ENCODE results near the gene RIN1.

The RIN1 gene

DNA sequence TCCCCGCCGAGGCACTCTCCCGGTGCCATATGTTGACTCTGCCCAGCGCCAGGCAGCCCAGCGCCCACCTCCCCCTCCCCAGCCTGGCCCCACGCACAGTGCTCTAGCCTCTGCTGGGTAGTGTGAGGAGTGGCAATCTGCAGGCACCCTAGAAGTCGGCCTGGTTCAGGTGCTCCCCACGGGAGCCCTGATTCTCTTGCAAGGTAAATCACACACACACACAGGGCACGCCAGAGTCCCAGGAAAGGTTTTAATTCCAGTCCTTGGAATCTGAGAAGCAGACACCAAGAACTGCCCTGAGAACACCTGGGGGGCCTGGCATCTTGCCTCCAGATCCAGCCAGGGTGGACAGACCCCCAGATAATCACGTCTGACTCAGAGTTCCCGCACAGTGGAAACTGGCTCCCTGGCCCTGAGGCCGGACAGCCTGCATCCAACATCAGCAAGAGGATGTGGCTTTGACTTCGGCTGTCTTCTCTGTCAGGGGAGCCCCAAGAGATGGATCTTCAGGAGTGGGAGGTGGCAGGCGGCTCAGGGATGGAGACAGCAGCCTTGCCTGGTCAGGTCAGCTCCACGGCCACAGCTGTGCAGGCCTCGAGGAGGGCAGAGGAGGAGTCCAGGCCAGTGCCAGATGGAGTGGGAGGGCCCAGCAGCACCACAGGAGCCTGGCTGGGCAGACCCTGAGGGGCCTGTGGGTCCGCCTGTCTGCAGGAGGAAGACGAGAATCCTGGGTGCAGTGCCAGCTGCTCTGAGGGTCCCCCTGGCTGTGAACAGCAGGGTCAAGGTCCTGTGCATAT lies 1.1 kb upstream of the RIN1 start:
- FAIRE-seq (no peak), DNase-seq (ENCODE audit: insufficient read length, low spot score) (no peak)

DNA sequence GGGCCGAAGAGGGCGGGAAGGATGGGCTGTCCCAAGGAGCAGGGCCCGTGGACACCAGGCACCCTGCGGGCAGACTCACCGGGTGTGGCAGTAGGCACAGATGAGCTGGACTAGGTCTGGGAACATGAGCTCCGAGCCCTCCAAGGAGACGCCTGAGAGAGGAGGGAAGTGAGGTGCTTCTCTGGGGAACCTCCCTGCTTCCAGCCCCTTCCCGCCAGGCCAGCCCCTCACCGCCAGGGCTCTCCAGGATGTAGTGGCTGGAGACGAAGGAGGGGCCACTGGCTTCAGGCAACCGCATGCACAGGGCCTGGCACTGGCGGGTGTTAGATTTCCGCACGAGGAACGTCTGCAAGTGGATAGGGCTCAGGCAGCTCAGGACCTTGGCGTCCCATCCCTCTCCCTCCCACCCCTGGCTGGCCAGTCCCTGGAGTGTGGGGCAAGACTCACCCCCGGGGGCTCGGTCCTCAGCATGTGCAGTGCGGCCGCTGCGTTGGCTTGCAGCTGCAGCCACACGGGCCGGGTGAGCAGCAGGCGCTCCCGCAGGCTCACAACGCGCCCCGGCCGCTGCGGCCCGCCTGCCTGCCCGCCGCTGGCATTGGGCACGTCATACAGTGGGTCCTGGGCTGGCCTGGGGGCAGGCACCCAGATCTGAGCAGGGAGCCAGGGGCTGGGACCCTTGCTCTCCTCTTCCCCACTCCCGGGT lies 552 bp downstream of the RIN1 start:
- FAIRE-seq, result no peak
- DNase-seq (ENCODE audit: insufficient read length, low spot score), result no peak

DNA sequence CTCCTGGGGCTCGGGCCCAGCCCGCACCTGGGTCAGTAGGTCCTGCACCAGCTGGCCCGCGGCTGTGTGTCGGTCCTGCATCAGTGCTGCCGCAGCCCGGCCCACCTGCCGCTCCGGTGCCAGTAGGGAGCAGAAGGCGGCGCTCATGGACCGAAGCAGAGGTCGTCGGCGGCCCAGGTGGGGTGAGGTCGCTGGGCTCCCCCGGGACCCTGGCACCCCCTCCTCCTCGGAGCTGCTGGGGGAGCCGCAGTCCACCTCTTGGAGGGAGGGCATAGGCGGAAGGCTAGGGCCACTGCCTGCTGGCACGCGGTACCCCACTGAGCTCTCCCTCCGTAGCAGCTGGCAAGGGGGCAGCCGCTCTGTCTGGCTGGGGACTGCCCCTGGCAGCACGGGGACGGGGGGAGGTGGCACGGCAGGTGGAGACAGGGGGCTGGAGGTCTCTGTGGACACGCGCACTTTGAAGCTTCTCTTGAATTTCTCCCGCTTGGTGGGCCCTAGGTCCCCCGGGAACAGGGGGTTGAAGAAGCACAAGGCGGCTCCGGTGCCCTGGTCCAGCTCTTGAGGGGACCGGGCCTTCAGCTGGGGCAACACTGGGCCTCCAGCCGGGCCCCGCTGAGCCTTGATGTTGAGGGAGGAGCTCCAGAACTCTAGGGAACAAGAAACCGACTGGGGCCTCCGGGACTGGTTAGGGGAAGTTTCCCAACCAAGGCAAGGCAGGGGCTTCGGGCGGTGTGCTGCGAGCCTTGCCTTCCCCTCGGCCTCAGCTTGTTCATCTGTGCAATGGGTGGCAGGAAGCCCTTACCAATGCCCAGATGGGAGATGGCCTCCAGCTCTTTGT lies 1.4 kb downstream of the RIN1 start:
- FAIRE-seq (no peak), DNase-seq (ENCODE audit: insufficient read length, low spot score) (no peak)

DNA sequence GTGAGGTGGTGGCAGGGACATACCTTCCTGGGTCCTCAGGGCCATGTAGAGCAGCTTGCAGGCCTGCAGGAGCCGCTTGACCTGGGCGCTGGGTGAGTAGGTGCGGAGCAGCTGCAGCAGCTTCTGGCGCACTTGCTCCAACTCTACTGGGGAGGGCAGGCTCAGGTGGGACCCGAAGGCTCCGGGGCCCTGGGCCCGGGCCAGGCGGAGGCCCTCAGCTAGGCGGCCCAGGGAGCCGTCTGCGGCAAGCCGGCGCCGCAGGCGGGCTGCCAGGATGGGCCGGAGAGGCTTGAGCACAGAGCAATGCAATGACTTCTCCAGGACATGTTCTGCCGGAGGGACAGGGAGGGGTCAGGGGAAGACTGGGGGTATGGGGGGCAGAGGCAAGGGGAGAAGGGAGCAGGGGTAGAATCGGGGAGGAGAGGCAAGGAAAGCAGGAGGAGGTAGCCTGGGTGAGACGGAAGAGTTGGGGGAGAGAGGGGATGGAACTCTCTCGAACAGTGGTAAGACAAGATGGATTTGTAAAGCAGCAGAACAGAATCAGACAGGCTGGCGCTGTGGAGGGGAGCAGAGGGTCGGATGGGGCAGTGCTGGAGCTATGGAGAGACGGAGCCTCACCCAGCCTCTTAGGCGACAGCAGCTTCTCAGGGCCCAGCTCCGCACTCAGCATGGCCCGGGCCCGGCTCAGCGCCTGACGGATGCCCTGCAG lies 2.2 kb downstream of the RIN1 start:
- FAIRE-seq (no peak), DNase-seq (ENCODE audit: insufficient read length, low spot score) (no peak)

DNA sequence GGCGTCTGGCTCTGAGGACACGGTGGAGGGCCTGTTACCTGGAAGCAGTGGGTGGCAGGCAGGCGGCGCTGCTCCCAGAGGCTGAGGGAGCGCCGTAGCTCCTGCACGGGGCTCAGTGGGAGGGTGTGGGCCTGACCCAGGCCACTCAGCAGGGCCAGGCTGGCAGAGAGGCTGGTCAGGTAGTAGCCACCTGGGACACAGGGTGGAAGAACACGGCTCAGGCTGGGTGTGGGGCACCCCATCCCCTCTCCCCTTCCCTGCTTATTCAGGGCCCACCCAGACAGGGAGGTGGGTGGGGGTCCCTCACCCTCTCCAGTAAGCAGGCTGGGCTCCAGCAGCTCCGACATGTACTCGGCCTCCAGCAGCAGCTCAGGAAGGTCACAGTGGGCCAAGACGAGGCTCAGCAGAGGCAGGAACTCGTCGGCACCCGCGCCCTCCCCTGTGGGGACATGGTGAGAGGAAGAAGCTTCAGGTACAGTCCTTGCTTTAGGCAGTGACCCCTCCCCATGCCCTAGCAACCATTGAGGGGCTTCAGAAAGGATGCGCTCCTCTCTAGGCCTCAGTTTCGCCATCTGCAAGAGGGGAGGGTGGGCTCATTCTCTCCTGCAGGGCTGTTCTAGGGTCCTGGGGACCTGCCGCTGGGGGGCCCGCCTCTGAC lies 2.9 kb downstream of the RIN1 start:
- no peak for FAIRE-seq
- DNase-seq (ENCODE audit: insufficient read length, low spot score), result no peak

DNA sequence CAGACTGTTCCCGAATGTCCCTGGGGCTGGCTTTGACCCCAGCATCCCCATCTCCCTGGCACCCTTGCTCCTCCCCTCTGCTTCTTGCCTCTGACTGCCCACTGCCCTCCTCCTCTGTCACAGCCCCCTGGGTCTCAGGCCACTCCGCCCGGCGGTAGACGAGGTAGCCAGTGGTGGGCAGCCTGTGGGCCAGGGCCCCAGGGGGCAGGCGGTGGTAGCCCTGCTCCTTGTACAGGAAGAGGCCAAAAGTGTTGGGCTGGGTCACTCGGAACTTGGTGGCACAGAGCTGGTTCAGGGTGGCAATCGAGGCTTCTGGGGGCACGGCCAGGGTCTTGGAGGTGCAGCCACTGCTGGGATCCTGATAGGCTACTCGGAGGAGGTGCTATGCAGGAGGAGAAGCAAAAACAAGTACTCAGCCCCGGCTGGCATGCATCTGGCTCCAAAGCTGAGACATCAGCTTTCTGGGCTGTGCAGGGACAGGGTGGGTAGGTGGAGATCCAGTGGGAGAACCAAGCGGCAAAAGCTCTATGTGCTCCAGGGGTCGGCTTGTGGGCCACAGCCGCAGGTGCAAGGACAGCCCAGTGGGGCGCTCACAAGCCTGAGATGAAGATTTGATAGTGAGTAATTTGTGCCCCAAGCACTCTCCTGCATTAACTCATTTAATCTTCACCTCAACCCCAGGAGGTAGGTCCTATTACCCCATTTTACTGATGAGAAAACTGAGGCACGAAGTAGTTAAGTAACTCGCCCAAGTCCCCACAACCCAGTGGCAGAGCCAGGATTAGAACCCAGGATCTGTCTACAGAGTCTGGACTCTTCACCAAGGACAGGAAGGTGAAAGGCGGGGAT lies 3.6 kb downstream of the RIN1 start:
- FAIRE-seq (no peak), DNase-seq (ENCODE audit: insufficient read length, low spot score) (no peak)

DNA sequence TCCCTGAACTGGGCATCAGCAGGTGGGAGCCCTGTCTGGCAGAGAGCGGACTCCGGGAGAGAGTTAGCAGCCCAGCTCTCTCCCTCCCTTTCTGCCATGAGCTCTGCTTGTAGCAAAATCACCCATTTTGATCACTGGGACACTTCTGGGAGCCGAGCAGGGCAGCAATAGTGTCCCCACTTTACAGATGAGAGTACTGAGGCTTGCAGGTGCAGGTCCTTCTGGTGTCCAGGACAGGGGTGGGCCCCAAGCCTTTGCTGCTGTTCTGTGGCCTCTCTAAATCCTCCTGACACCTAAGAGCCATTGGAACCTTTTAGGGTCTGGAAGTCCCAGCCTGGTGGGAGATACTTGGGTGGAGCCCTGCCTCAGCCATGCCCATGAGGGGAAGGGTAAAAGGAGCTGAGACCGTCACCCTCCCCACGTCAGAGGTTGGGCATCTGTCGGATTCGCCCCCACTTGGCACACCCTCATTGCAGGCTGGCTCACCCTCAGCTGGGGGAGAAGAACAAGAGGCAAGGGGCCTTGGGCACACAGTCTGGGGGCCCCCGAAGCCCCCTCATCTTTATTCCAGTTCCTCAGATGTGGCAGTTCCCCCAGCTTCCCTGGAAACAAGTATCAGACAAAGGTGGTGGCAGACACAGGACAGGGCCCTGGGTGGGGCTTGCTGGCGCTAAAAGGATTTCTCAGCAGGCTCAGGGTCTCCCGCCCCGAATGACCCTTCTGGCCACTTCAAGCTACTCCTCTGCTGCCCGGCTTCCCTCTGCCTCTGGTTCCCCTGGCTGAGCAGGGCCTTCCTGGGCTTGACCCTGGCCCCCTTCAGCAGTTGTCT lies 4.5 kb downstream of the RIN1 start:
- FAIRE-seq, result no peak
- no peak for DNase-seq (ENCODE audit: insufficient read length, low spot score)

DNA sequence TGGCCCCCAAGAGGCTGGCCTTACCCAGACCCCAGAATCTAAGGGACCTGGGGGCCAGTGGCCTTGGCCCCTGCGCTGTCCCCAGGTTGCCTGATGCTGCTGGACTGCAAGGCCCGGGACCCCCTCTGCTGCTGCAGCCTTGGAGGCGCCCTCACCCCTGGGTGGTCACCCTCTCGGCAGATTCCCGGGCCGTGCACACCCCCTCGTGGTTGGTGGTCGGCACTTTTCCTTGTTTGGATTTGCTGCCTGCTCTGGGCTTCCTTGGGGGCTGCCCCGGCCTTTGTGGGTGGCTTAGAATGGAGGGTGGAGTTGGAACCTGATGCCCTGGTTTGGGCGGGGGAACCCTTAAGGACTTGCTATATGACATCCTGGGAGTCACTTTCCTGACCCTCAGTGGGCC lies 5.3 kb downstream of the RIN1 start:
- FAIRE-seq, result no peak
- no peak for DNase-seq (ENCODE audit: insufficient read length, low spot score)

DNA sequence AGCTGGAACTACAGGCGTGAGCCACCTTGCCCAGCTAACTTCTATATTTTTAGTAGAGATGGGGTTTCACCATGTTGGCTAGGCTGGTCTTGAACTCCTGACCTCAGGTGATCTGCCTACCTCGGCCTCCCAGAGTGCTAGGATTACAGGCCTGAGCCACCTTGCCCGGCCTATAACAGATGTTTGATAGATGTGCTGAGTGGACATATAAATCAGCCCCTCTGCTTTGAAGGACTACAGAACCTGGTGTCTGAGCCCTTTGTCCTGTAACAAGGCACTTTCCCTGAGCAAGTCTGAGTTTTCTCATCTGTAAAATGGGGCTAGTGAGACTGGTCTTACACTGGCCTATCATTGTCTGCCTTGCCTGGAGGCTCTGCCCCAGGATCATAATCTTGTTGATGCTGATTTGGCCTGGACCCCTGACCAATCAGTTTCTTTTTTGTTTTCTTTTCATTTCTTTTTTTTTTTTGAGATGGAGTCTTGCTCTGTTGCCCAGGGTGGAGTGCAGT lies 7.0 kb downstream of the RIN1 start:
- FAIRE-seq (no peak), DNase-seq (ENCODE audit: insufficient read length, low spot score) (no peak)

DNA sequence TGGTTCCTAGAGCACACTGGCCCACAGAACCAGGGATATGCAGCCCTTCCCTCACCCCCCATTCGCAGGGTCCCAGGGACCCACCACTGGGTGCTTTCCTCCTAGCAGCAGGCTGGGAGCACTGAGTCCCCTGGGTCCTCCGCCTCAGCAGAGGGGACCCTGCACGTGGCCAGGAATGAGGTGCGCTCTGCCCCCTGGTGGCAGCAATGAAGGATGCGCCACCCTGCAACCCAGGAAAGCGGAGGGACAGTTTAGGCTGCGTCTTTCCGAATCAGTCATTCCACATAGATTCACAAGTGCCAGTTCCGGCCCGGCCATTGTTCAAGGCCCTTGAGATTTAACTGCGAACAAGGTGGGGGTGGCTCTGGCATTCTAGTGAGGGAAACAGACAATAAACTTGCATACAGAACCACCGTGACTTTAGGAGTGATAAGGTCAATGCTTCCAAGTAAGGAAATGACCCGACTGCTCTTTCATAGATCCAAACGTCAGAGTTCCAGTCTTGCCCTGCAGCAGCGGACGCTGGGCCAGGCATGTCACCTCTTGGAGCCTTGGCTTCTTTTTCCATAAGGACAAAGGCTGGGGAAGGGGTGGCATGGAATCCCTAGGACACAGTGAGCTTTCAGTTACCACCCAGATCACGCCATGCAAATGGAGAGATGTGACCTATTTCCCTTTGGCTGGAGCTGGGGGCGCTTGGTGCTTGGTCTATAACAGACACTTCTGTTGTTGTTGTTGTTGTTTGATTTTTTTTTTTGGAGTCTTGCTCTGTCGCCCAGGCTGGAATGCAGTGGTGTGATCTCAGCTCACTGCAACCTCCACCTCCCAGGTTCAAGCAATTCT lies 7.7 kb downstream of the RIN1 start:
- peak; percentile 94 for FAIRE-seq
- DNase-seq (ENCODE audit: insufficient read length, low spot score), result peak; percentile 92

DNA sequence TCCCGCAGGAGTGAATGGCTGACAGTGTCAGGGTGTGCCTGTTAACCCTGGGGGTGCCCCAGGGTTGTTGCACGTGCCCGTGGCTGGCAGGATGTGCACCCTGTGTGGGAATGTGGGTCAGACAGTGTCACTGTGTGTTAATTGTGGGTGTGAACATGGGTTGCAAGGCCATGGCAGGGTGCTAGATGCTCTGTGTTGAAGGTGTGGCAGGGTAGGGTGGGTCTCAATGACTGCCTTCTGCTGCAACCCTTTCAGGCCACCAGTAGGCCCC lies 8.3 kb downstream of the RIN1 start:
- DNase-seq (ENCODE audit: insufficient read length, low spot score), result no peak
- FAIRE-seq, result no peak

DNA sequence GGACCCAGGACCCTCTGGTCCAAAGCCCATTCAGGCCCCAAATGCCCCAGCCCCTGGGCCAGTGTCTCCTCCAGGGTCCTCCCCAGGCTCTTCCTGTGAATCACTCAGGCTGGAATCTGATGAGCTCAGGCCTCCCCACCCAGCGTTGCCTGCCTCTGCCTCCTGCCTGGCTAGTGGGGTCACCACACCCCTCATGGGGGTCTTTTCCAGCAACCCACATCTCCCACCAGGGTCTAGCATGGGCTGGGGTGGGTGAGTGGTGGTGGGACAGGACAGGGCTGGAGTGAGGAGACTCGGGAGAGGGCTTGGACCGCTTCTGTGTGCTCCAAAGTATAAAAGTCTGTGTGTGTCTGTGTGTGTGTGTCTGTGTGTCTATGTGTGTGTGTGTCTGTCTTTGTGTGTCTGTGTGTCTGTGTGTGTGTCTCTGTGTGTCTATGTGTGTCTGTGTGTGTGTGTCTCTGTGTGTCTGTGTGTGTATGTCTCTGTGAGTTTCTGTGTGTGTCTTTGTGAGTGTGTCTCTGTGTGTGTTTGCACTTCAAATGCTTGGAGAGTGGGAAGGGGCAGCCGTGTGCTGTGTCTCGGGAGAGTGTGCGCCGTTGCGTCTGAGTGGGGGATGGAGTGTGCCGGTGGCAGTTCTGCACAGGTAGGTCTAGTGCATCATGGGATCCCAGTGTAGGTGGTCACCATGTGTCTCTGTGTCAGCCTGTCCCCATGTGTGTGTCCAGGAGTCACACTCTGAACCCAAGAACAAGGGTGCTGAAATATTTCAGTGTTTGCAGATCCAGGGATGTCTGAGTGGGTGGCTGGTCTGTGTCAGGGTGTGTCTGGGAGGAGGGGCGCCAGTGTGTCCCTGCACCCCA lies 8.8 kb downstream of the RIN1 start:
- FAIRE-seq (no peak), DNase-seq (ENCODE audit: insufficient read length, low spot score) (no peak)

DNA sequence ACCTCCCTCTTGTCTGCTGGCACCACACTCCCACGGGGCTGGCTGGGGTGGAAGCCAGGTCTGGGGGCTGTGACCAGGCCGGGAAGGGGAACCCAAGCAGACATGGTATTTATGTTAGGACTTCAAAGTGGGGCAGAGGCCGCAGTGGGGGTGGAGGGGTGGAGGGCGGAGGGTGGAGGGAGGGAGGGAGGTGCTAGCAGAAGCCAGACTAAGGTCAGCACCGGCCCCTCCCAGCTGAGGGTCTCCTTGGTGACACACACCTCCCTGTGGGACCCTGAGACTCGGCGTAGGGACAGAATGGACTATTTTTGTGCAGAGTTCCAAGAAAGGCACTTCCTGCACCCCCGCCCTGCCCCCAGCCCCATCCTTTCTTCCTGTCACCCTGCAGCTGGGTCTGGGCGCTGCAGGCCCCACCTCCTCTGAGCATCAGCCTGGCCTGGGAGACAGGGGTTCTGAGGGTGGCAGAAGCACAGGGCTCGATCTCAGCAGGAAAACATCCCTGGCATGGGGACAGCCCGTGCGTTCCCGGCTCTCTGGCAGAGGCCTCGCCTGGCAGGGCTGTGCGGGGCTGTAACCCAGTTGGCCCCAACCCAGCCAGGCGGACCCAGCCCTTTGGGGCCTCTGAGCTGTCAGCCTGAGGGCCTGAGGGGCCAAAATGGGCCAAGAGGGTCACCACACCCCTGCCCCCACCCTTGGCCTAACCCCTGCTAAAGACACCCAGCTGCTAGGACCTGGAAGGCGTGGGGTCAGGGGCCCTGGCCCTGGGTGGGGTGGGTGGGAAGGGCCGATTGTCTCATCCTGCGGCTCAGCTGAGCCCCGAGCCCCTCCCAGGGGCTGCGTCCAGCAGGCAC lies 9.7 kb downstream of the RIN1 start:
- FAIRE-seq (no peak), DNase-seq (ENCODE audit: insufficient read length, low spot score) (no peak)

DNA sequence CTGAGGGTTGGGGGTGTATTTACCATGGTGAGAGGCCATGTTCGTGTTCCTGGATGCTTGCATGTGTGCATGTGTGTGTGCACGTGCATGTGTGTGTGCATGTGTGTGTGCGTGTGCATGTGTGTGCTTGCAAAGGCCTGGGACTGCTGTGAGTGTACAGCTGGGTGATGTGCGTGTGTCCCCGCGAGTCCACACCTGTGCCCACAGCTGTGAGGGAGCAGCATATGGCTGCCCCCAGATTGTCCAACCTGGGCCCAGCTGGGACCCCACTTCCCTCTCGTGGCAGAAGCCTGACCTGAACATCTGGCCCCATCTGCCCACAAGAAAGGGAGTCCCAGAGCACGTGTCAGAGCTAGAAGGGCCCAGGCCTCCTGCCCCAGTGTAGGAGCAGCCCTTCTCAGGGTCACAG lies 11.0 kb downstream of the RIN1 start:
- DNase-seq (ENCODE audit: insufficient read length, low spot score) (no peak), FAIRE-seq (no peak)

DNA sequence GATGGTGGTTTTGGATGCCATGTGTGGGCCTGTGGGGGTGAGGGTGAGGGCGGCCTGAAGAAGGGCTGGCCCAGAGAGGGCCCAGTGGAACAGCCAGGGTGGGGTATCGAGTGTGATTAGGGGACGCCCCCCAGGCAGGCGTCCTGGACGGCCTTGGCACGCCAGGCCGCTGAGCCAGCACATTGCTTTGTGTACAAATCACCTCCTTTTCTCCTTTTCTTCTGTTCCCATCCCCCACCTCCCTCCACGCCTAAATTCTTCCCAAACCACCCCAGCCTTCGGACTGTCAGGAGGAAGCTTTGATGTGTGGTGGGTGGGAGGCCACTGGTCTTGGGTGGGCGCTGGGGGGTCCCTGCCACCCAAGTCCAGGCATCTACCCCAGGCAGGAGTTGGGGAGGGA lies 11.6 kb downstream of the RIN1 start:
- FAIRE-seq (no peak), DNase-seq (ENCODE audit: insufficient read length, low spot score) (no peak)

DNA sequence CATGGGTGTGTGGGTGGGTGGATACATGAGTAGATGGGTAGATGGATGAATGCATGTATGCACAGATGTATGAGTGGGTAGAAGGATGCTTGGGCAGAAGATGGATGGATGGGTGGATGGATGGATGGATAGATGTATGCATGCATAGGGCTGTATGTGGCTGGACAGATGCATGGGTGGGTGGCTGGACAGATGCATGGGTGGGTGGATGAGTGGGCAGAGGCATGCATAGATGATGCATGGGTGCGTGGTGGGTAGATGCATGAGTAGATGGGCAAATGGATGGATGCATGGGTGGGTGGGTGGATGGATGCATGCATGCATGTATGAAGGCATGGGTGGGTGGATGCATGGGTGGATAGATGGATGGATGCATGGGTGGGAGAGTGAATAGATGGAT lies 12.6 kb downstream of the RIN1 start:
- no peak for DNase-seq (ENCODE audit: insufficient read length, low spot score)
- FAIRE-seq, result no peak
